Activated T-helper 9 cell treated with anti-CD3 and anti-CD28 coated beads, Interleukin-2, amount 50 U/mL, for 16 hours (primary cell): Measurements from ENCODE around the gene SLC1A6.
"Not testable (repeated sequence)": the region's sequence is repeated elsewhere in the genome, so short reads cannot be mapped to it uniquely, and the experiment has no call there.

Source experiments
- DNase-seq: peaks from one replicate; pipeline ENCODE4 v3.0.0-alpha.2; 2020; ENCODE audit warnings: low read depth

SLC1A6 gene

DNA sequence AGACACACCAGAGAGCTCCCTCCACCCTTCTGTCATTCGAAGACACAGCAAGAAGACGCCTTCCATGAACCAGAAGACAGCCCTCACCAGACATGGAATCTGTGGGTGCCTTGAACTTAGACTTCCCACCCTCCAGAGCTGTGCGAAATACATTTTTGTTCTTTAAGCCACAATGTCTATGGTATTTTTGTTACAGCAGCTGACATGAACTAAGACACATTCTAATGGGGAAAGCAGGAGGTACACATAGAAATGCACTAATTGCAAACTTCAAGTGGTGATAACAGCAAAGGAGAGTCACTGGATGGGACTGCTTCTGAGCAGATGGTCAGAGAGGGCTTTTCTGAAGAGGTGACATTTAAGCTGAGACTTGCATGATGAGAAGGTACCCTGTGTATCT, 22.2 kb downstream of the SLC1A6 start:
- DNase-seq: no peak

GRCh38 chr19:14954071-14954655, 25.5 kb downstream of the SLC1A6 start:
- DNase-seq: no peak

GRCh38 chr19:14952767-14953166, 26.9 kb downstream of the SLC1A6 start:
- DNase-seq: no peak

- DNase-seq: no peak
Measured at GRCh38 chr19:14950421-14950820, 29.2 kb downstream of the SLC1A6 start.

- no peak for DNase-seq
Measured at GRCh38 chr19:14949876-14950275, 29.8 kb downstream of the SLC1A6 start.

DNA sequence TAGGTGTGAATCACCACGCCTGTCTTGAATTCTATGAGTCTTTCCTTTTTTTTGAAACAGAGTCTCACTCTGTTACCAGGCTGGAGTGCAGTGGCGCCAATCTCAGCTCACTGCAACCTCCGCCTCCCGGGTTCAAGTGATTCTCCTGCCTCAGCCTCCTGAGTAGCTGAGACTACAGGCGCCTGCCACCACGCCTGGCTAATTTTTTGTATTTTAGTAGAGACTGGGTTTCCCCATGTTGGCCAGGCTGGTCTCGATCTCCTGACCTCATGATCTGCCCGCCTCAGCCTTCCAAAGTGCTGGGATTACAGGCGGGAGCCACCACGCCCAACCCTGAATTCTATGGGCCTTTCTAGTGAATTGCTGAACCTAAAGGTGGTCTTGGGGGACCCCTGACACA, 30.3 kb downstream of the SLC1A6 start:
- DNase-seq: not testable (repeated sequence)

DNA sequence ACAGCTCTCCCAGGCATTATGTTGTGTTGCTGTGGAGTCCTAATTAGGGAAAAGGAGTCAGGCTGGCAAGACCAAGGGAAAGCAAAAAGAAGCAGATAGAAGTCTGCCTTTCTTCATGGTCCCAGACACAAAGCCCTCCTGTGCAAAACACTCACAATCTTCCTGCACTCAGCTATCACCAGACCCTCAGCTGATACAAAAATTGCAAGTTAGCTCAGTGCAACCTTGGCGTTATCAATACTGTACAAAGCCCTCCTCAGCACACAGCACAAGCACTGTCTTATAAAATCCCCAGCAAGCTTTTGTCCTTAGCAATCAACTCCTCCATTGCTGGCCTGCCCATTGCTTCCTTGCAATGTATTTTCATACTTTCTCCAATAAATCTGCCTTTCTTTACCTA, 35.2 kb downstream of the SLC1A6 start:
- no peak for DNase-seq

GRCh38 chr19:14943601-14944000, 36.1 kb downstream of the SLC1A6 start:
- no peak for DNase-seq

DNA sequence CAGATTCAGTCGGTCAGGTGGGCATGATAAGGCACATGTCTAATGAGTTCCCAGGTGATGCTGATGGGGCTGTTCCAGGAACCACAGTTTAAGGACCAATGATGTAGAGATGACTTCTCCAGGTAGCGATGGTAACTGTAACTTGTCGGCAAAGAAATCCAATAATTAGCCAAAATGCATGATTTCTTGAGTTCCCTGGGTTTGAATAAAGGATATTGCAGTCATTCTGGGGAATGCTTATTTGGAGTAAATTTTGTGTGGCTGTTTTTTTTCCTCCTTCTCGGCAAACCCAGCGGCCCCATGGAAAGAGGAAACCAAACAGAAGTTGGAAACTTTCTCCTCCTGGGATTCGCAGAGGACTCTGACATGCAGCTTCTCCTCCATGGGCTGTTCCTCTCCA, 38.5 kb downstream of the SLC1A6 start, which contains the start of gene OR7C2:
Gene OR7C2, plus strand, starts transcription at position 301 of the 400 bp plus-strand sequence. Its CDS starts 0 bp downstream, at position 301.
- no peak for DNase-seq

DNA sequence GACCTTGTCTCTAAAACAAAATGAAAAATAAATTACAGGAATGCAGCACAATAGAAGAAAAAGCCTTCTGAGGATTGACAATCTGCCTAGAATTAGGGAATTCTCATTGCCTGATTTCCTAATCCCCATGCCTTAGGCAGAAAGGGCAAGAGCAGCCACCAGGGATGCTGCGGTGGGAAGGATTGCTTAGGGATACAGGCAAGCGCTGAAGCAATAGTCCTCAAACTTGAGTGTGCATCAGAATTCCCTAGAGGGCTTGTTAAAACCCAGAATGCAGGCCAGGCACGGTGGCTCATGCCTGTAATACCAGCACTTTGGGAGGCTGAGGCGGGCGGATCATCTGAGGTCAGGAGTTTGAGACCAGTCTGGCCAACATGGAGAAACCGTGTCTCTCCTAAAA, 39.4 kb downstream of the SLC1A6 start:
- no peak for DNase-seq

DNA sequence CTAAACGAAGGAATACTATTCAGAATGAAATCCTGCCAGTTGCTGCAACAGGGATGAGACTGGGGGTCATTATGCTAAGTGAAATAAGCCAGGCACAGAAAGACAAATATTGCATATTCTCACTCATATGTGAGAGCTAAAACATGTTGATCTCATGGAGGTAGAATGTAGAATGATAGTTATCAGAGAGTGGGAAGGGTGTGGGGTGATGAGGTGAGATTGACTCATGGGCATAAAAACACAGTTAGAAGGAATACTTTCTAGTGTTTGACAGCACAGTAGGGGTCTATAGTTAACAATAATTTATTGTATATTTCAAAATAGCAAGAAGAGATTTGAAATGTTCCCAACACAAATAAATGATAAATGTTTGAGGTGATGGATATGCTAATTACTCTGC, 46.2 kb downstream of the SLC1A6 start:
- DNase-seq: no peak

GRCh38 chr19:14916848-14917247, 62.8 kb downstream of the SLC1A6 start:
- no peak for DNase-seq

DNA sequence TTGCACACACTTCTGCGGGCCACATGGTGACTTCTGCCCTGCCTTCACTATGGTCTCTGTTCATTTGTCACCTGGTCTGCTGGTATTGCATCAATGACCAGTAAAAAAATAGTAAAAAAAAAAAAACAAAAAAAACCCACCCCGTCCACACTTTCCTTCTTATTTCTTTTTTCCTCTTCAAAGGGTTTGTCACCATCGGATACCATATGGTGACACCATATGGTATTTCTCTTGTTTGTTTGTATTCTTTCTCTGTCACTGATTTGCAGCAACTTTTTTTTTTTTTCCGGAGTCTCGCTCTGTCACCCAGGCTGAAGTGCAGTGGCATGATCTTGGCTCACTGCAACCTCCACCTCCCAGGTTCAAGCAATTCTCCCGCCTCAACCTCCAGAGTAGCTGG, 64.5 kb downstream of the SLC1A6 start:
- no peak for DNase-seq

GRCh38 chr19:14906711-14907110, 73.0 kb downstream of the SLC1A6 start:
- no peak for DNase-seq

DNA sequence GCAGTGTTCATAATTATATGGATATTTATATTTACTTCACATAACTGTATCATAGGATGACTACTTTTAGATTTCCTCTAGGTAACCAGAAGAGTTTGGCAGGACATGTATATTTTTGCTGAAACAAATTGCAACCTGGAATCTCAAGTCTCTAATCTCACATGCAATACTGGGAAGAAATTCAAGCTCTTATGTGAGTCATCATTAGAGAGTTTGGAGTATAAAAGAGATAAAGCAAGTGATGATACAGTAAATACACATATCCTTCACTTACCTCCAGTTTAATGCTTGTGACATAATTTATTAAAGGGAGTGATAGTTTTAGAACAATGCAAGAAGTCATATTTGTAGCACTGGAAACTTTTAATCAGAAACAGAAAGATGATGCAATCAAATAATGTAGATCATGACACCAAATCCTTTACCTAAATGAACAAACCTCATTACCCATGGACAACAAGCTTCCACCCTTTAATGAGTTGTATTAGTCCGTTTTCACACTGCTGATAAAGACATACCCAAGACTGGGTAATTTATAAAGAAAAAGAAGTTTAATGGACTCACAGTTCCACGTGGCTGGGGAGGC, 77.9 kb downstream of the SLC1A6 start:
- no peak for DNase-seq
